Keratinocyte (primary cell): ENCODE results near the gene RELT. TPM values are rescaled to one million over a fixed set of nuclear protein-coding genes. Genes with fewer than 3 reads are reported as not detected.

Experiments
- DNase-seq: peaks from one replicate; pipeline ENCODE4 v3.0.0-alpha.2; 2011; ENCODE audit warnings: low read depth, missing footprints, low spot score
- FAIRE-seq: peaks from 2 replicates; lab custom pipeline; 2011; peaks lifted over from hg19 to GRCh38; lab: Jason Lieb, UNC
- H2AFZ ChIP-seq: 2 replicates; pipeline ENCODE4 v1.6.0; 2012; ENCODE audit warnings: low read length, control low read depth, inconsistent platforms; ENCODE audit not compliant: control insufficient read depth
- H3K27ac ChIP-seq: 2 replicates; pipeline ENCODE4 v1.5.1; 2011; ENCODE audit warnings: low read length; ENCODE audit not compliant: control insufficient read depth, insufficient read depth
- H3K27me3 ChIP-seq: 3 replicates; pipeline ENCODE4 v1.6.0; 2011; ENCODE audit warnings: low read length; ENCODE audit not compliant: control insufficient read depth, insufficient read depth; ENCODE audit errors: extremely low read depth
- H3K36me3 ChIP-seq, 2 experiments: 2 replicates in 1 of 2; 3 replicates in 1 of 2; pipeline ENCODE4 v1.5.1; 2011; ENCODE audit warnings: low read length in 2 of 2, mild to moderate bottlenecking in 1 of 2; ENCODE audit not compliant: control insufficient read depth in 2 of 2, insufficient read depth in 2 of 2; ENCODE audit errors: extremely low read depth in 1 of 2
- H3K4me1 ChIP-seq: 3 replicates; pipeline ENCODE4 v1.5.1; 2011; ENCODE audit warnings: low read length; ENCODE audit not compliant: control insufficient read depth, insufficient read depth; ENCODE audit errors: extremely low read depth
- H3K4me2 ChIP-seq: 3 replicates; pipeline ENCODE4 v1.6.0; 2011; ENCODE audit warnings: low read depth, low read length; ENCODE audit not compliant: control insufficient read depth, insufficient read depth; ENCODE audit errors: extremely low read depth
- H3K4me3 ChIP-seq, 3 experiments: fragments of 200-600 bp in 1 of 3; sonication (generic) in 1 of 3; 2 replicates in 2 of 3; 3 replicates in 1 of 3; pipeline ENCODE4 v1.5.1; 2011 to 2016; ENCODE audit warnings: low read length in 3 of 3, mild to moderate bottlenecking in 3 of 3, control low read depth in 2 of 3, inconsistent platforms in 1 of 3, low read depth in 1 of 3, mixed read lengths in 1 of 3, mixed run types in 1 of 3, moderate library complexity in 1 of 3; ENCODE audit not compliant: control insufficient read depth in 2 of 3, insufficient read depth in 2 of 3; ENCODE audit errors: extremely low read depth in 1 of 3
- H3K79me2 ChIP-seq: 2 replicates; pipeline ENCODE4 v1.6.0; 2012; ENCODE audit warnings: low read length; ENCODE audit not compliant: control insufficient read depth, insufficient read depth
- H3K9ac ChIP-seq: 3 replicates; pipeline ENCODE4 v1.6.0; 2011; ENCODE audit warnings: low read length; ENCODE audit not compliant: control insufficient read depth, insufficient read depth; ENCODE audit errors: extremely low read depth
- H3K9me1 ChIP-seq: 3 replicates; pipeline ENCODE4 v1.6.0; 2011; ENCODE audit warnings: low read length; ENCODE audit not compliant: control insufficient read depth, insufficient read depth; ENCODE audit errors: extremely low read depth
- H3K9me3 ChIP-seq: 2 replicates; pipeline ENCODE4 v1.5.1; 2012; ENCODE audit warnings: low read depth, low read length; ENCODE audit not compliant: control insufficient read depth
- H4K20me1 ChIP-seq: 3 replicates; pipeline ENCODE4 v1.6.0; 2011; ENCODE audit warnings: low read length; ENCODE audit not compliant: control insufficient read depth, insufficient read depth; ENCODE audit errors: extremely low read depth
- CTCF ChIP-seq, 3 experiments: IDR thresholded peaks in 1 of 3; conservative IDR thresholded peaks in 1 of 3; optimal IDR thresholded peaks in 1 of 3; 2 replicates in 2 of 3; 3 replicates in 1 of 3; pipeline versions ENCODE3 to v1.5.1; 2011; ENCODE audit warnings: low read length in 3 of 3, mild to moderate bottlenecking in 3 of 3, moderate library complexity in 2 of 3, control low read depth in 1 of 3, inconsistent platforms in 1 of 3; ENCODE audit not compliant: insufficient read depth in 2 of 3; ENCODE audit errors: extremely low read depth in 1 of 3
- EZH2 ChIP-seq: IDR thresholded peaks from one replicate; pipeline ENCODE4 v1.6.1; 2012; ENCODE audit warnings: inconsistent platforms, mild to moderate bottlenecking, low read length, moderate library complexity
- dilution Hi-C: fragments of 300-500 bp; cut with MboI; formaldehyde crosslinking; loops from one replicate; pipeline ENCODE4 v1.7.0; 2020; ENCODE audit warnings: low sequenced_read_pairs; ENCODE audit not compliant: extremely low pct_ligation_motif_present
- polyA plus RNA-seq, 5 experiments: library from polyadenylated mRNA; depleted of rRNA in 3 of 5; stranded (reverse) in 3 of 5; stranded (forward) in 1 of 5; unstranded in 1 of 5; fragments of >200 nt; gene quantifications; 1 replicate in 1 of 5; 2 replicates in 3 of 5; 3 replicates in 1 of 5; pipeline versions ENCODE4 v1.2.1 to v1.2.3, GENCODE V29; 2011 to 2012; ENCODE audit warnings: missing spikeins in 2 of 5, low read depth in 1 of 5, low replicate concordance in 1 of 5

The RELT gene
- polyA plus RNA-seq, 1 donor (not counting 4 experiments of a cell fraction or from before 2014, with no cell fraction given), result 4.2 TPM

- no peak for FAIRE-seq
- TF ChIP-seq EZH2 (no peak), CTCF (optimal IDR thresholded peaks at IDR 0.05 in 1 of 3, IDR thresholded peaks at IDR 0.05 in 1 of 3, conservative IDR thresholded peaks at IDR 0.05 in 1 of 3; ENCODE audit: extremely low read depth in 1 of 3, insufficient read depth in 2 of 3, low read length in 3 of 3) (no peak)
- H3K27ac ChIP-seq, result no peak overlapping the region
Observed at GRCh38 chr11:73361953-73362776, 14.0 kb upstream of the RELT start.

GRCh38 chr11:73363147-73363546, 13.1 kb upstream of the RELT start:
- dilution Hi-C loops, result no loop called here
- DNase-seq (no peak), FAIRE-seq (no peak)
- Histone ChIP-seq H3K4me1 (no peaks in the 10 kb centered on the region), H3K79me2 (no peaks in the 10 kb centered on the region), H3K4me2 (no peak overlapping the region), H3K9ac (no peak overlapping the region), H3K27ac (no peak overlapping the region), H3K9me1 (no peaks in the 10 kb centered on the region), H2AFZ (no peak overlapping the region), H3K4me3 (no peak overlapping the region), H3K36me3 (peaks cover 0 to 7% of the 10 kb centered on the region in 2 experiments), H3K9me3 (no peaks in the 10 kb centered on the region), H3K27me3 (no peaks in the 10 kb centered on the region), H4K20me1 (no peaks in the 10 kb centered on the region)
- TF ChIP-seq CTCF (optimal IDR thresholded peaks at IDR 0.05 in 1 of 3, IDR thresholded peaks at IDR 0.05 in 1 of 3, conservative IDR thresholded peaks at IDR 0.05 in 1 of 3; ENCODE audit: extremely low read depth in 1 of 3, insufficient read depth in 2 of 3, low read length in 3 of 3) (no peak), EZH2 (no peak)

More at GRCh38 chr11:73361953-73362776, 14.0 kb upstream of the RELT start:
- Histone ChIP-seq H3K27me3 (no peaks in the 10 kb centered on the region), H3K9ac (no peak overlapping the region), H2AFZ (no peak overlapping the region), H4K20me1 (no peaks in the 10 kb centered on the region), H3K4me2 (no peak overlapping the region), H3K36me3 (peaks cover 0 to 7% of the 10 kb centered on the region in 2 experiments), H3K79me2 (no peaks in the 10 kb centered on the region), H3K4me1 (no peaks in the 10 kb centered on the region), H3K4me3 (no peak overlapping the region), H3K9me3 (no peaks in the 10 kb centered on the region), H3K9me1 (no peaks in the 10 kb centered on the region)
- no peak for DNase-seq
- dilution Hi-C loops, result no loop called here
